Spleen (tissue), 11 donors: ENCODE results near the gene DPF3. TPM values are rescaled to one million over a fixed set of nuclear protein-coding genes. Genes with fewer than 3 reads are reported as not detected.

Experiments used
- DNase-seq: peaks from one replicate; pipeline ENCODE4 v3.0.0-alpha.2; 2020
- H3K27ac ChIP-seq, 8 donors: fragments of 200-600 bp; sonication (generic) in 7 of 8; 1 replicate in 4 of 8; 2 replicates in 4 of 8; pipeline versions ENCODE4 v1.5.0 to v1.8.0; 2016 to 2021; ENCODE audit warnings: inconsistent platforms in 4 of 8, mild to moderate bottlenecking in 4 of 8, moderate library complexity in 1 of 8
- H3K27me3 ChIP-seq, 7 donors: fragments of 200-600 bp; sonication (generic) in 6 of 7; replicated peaks in 1 of 7; 1 replicate in 4 of 7; 2 replicates in 3 of 7; pipeline versions ENCODE4 v1.5.0 to v1.8.0; 2016 to 2021; ENCODE audit warnings: inconsistent platforms in 3 of 7, mild to moderate bottlenecking in 1 of 7
- H3K36me3 ChIP-seq, 6 donors: fragments of 200-600 bp; sonication (generic) in 5 of 6; 1 replicate in 4 of 6; 2 replicates in 2 of 6; pipeline versions ENCODE4 v1.5.0 to v1.8.0; 2016 to 2021; ENCODE audit warnings: inconsistent platforms in 2 of 6
- H3K4me1 ChIP-seq, 6 donors: fragments of 200-600 bp; sonication (generic) in 5 of 6; 1 replicate in 3 of 6; 2 replicates in 3 of 6; pipeline versions ENCODE4 v1.5.0 to v1.8.0; 2016 to 2021; ENCODE audit warnings: inconsistent platforms in 3 of 6
- H3K4me3 ChIP-seq, 8 donors: fragments of 200-600 bp; sonication (generic) in 7 of 8; 1 replicate in 4 of 8; 2 replicates in 4 of 8; pipeline versions ENCODE4 v1.5.0 to v1.8.0; 2016 to 2021; ENCODE audit warnings: inconsistent platforms in 4 of 8, mild to moderate bottlenecking in 4 of 8, moderate library complexity in 2 of 8
- H3K9me3 ChIP-seq, 8 donors: fragments of 200-600 bp; sonication (generic) in 7 of 8; 1 replicate in 4 of 8; 2 replicates in 4 of 8; pipeline versions ENCODE4 v1.5.0 to v1.8.0; 2016 to 2021; ENCODE audit warnings: inconsistent platforms in 4 of 8
- POLR2A ChIP-seq, 3 donors: fragments of 450-650 bp; IDR thresholded peaks; one replicate each; pipeline ENCODE4 v1.5.1; 2017; ENCODE audit warnings: antibody characterized with exemption in 3 of 3, mild to moderate bottlenecking in 1 of 3
- POLR2AphosphoS5 ChIP-seq, 3 donors: sonication (generic); formaldehyde crosslinking; IDR thresholded peaks; one replicate each; pipeline ENCODE4 v1.5.1; 2017; ENCODE audit warnings: antibody characterized with exemption in 3 of 3
- WGBS, 5 donors: extraction: QIAGEN DNeasy Blood & Tissue Kit in 3 of 5; methylation state at CpG; one replicate each; pipeline versions ENCODE4 v1.1.5 to v1.1.7; 2013 to 2018; 5-methylcytosine and 5-hydroxymethylcytosine counted together
- intact Hi-C: fragments of 100-400 bp; cut with DNase I; formaldehyde crosslinking; loops from one replicate; pipeline ENCODE4 v1.15.0; 2023; ENCODE audit warnings: low total_unique reads
- polyA plus RNA-seq, 3 donors: library from polyadenylated mRNA; stranded (reverse); fragments of 200-250 nt; gene quantifications; one replicate each; pipeline ENCODE4 v1.2.1, GENCODE V29; 2013
- total RNA-seq, 7 donors: library from RNA; depleted of rRNA in 3 of 7; stranded (reverse); fragments of >200 nt in 3 of 7; fragmentation: NEBNext Ultra II Directional in 4 of 7; extraction: Animal tissue kit (Norgen Biotek cat#: 25700) in 4 of 7; gene quantifications; one replicate each; pipeline versions ENCODE4 v1.1.0 to v1.2.1, GENCODE V29; 2016 to 2021
- TF ChIP-seq, protein P1 (sequence below), 11 experiments: fragments of 200-600 bp in 7 of 11; fragments of 450-650 bp in 4 of 11; sonication (generic) in 4 of 11; IDR thresholded peaks in 8 of 11; conservative IDR thresholded peaks in 3 of 11; 1 replicate in 7 of 11; 2 replicates in 4 of 11; pipeline versions ENCODE4 v1.4.0 to v1.8.0; 2016 to 2021; ENCODE audit warnings: antibody characterized with exemption in 11 of 11, inconsistent platforms in 4 of 11, mild to moderate bottlenecking in 1 of 11
- donor health status: healthy with polysubstance abuse.
- donor health status: DM: no; HTN: no; CAD: no; lungs with moderate emphysema.
- donor health status: DM: no; HTN: no; CAD: no.
- donor health status: Bipolar disorder and iron deficiency.
- donor health status: healthy.
- donor health status: DM: no; HTN: no; CAD: no.
- donor health status: DM: yes; HTN: yes; CAD: no.

DPF3 gene
- total and polyA plus RNA-seq, 10 donors = 0.76 to 8.9 (median 3.0) TPM

DNA sequence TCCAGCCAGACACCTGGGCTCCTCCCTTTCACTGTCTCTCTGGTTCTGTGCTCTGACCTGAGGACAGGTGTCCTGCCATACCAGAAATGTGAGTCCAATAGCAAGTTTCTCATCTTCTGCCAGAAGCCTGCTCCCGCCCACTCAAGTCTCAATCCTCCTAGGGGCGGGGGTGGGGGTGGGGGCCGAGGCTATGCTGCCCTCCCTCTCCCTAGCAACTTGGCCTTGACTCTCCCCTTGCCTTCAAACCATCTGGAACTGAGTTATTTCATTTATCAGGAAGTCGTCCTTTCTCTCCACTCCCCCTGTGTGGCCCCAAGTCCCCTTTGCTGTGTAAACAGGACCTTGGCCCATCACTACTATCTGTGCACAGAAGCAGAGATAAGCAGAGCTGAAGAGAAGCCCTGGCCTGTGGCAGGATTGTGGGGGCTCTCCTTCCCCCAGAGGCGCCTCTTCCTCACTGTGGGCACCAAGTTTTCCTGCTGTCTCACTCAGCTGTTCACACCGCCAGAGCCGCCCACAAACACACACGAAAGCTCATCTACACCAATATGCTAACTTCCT is 117.1 kb downstream of the DPF3 start:
- Histone ChIP-seq H3K27me3 (no peaks in the 10 kb centered on the region), H3K36me3 (no peaks in the 10 kb centered on the region), H3K27ac (no peak overlapping the region), H3K4me1 (no peaks in the 10 kb centered on the region), H3K4me3 (no peak overlapping the region), H3K9me3 (peaks cover 0 to 9% (median 3%) of the 10 kb centered on the region in 8 donors)
- intact Hi-C loops = no loop called here
- 37 to 52% (median 44%) methylated on average over 8 of the region's 8 CpGs for WGBS, 5 donors
- no peak for DNase-seq
- TF ChIP-seq, protein P1, sequence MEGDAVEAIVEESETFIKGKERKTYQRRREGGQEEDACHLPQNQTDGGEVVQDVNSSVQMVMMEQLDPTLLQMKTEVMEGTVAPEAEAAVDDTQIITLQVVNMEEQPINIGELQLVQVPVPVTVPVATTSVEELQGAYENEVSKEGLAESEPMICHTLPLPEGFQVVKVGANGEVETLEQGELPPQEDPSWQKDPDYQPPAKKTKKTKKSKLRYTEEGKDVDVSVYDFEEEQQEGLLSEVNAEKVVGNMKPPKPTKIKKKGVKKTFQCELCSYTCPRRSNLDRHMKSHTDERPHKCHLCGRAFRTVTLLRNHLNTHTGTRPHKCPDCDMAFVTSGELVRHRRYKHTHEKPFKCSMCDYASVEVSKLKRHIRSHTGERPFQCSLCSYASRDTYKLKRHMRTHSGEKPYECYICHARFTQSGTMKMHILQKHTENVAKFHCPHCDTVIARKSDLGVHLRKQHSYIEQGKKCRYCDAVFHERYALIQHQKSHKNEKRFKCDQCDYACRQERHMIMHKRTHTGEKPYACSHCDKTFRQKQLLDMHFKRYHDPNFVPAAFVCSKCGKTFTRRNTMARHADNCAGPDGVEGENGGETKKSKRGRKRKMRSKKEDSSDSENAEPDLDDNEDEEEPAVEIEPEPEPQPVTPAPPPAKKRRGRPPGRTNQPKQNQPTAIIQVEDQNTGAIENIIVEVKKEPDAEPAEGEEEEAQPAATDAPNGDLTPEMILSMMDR (IDR thresholded peaks at IDR 0.05 in 8 of 11, conservative IDR thresholded peaks at IDR 0.05 in 3 of 11) = no peak
- TF ChIP-seq POLR2AphosphoS5 (IDR thresholded peaks at IDR 0.05) (no peak), POLR2A (IDR thresholded peaks at IDR 0.05) (no peak)

- no peaks in the 10 kb centered on the region for H3K27me3 ChIP-seq
- H3K9me3 ChIP-seq = peaks cover 0 to 9% (median 3%) of the 10 kb centered on the region in 8 donors
- no peak overlapping the region for H3K4me3 ChIP-seq
- WGBS, 5 donors = 80 to 90% (median 85%) methylated on average over 2 of the region's 2 CpGs
- H3K36me3 ChIP-seq = no peaks in the 10 kb centered on the region
- no peaks in the 10 kb centered on the region for H3K4me1 ChIP-seq
- no peak overlapping the region for H3K27ac ChIP-seq
- intact Hi-C loops = no loop called here
- TF ChIP-seq POLR2A (IDR thresholded peaks at IDR 0.05) (no peak), POLR2AphosphoS5 (IDR thresholded peaks at IDR 0.05) (no peak)
- TF ChIP-seq, protein P1 (IDR thresholded peaks at IDR 0.05 in 8 of 11, conservative IDR thresholded peaks at IDR 0.05 in 3 of 11) = no peak
- DNase-seq = no peak
Observed at GRCh38 chr14:72775923-72776554, 117.9 kb downstream of the DPF3 start.

GRCh38 chr14:72774894-72775620 is 118.8 kb downstream of the DPF3 start:
- H3K4me1 ChIP-seq = no peaks in the 10 kb centered on the region
- no peak overlapping the region for H3K27ac ChIP-seq
- TF ChIP-seq POLR2AphosphoS5 (IDR thresholded peaks at IDR 0.05) (no peak), POLR2A (IDR thresholded peaks at IDR 0.05) (no peak)
- TF ChIP-seq, protein P1 (IDR thresholded peaks at IDR 0.05 in 8 of 11, conservative IDR thresholded peaks at IDR 0.05 in 3 of 11) = no peak
- H3K9me3 ChIP-seq = peaks cover 0 to 9% (median 3%) of the 10 kb centered on the region in 8 donors
- DNase-seq = no peak
- H3K36me3 ChIP-seq = no peaks in the 10 kb centered on the region
- WGBS, 5 donors = 79 to 87% (median 85%) methylated on average over 6 of the region's 6 CpGs
- intact Hi-C loops = no loop called here
- no peak overlapping the region for H3K4me3 ChIP-seq
- H3K27me3 ChIP-seq = no peaks in the 10 kb centered on the region

DNA sequence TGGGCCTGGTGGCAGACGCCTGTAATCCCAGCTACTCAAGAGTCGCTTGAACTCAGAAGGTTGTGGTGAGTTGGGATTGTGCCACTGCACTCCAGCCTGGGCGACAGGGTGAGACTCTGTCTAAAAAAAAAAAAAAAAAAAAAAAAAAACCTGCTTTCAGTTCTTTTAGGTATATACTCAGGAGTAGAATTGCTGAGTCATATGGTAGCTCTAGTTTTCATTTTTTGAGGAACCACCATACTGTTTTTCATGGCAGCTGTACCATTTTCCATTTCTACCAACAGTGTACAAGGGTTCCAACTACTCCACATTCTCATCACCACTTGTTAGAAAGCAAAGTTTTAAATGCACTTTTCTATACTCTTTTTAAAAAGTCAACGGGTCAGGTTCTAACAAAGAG is 119.8 kb downstream of the DPF3 start:
- no peaks in the 10 kb centered on the region for H3K36me3 ChIP-seq
- H3K9me3 ChIP-seq = peaks cover 0 to 9% (median 3%) of the 10 kb centered on the region in 8 donors
- DNase-seq = no peak
- no peaks in the 10 kb centered on the region for H3K27me3 ChIP-seq
- intact Hi-C loops = no loop called here
- TF ChIP-seq POLR2A (IDR thresholded peaks at IDR 0.05) (no peak), POLR2AphosphoS5 (IDR thresholded peaks at IDR 0.05) (no peak)
- TF ChIP-seq, protein P1 (IDR thresholded peaks at IDR 0.05 in 8 of 11, conservative IDR thresholded peaks at IDR 0.05 in 3 of 11) = no peak
- H3K27ac ChIP-seq = no peak overlapping the region
- WGBS, 5 donors = 79 to 93% (median 90%) methylated on average over 4 of the region's 4 CpGs
- no peaks in the 10 kb centered on the region for H3K4me1 ChIP-seq
- H3K4me3 ChIP-seq = no peak overlapping the region
